ENCODE results near the gene ID2.

The ID2 gene
- long read RNA-seq, donor 1, transcript ID2-204 (2 exons, 474 nt), result minor isoform, 9 of 284 reads
- long read RNA-seq, donor 1, transcript ID2-202 (2 exons, 623 nt), result minor isoform, 5 of 284 reads
- long read RNA-seq, donor 1, transcript ID2-203 (3 exons, 1,362 nt), result major isoform, 270 of 284 reads
- long read RNA-seq, donor 1, partial matches to known transcripts, result 0 of 284 reads
- long read RNA-seq, donor 1, other reads (novel, unspliced or antisense), result 0 of 284 reads
- long read RNA-seq, donor 2, transcript ID2-203 (3 exons, 1,362 nt), result major isoform, 109 of 139 reads
- long read RNA-seq, donor 2, partial matches to known transcripts, result 25 of 139 reads
- long read RNA-seq, donor 2, other reads (novel, unspliced or antisense), result 0 of 139 reads
- long read RNA-seq, donor 3, transcript ID2-204 (2 exons, 474 nt), result minor isoform, 7 of 119 reads
- long read RNA-seq, donor 3, transcript ID2-203 (3 exons, 1,362 nt), result major isoform, 78 of 119 reads
- long read RNA-seq, donor 3, partial matches to known transcripts, result 30 of 119 reads
- long read RNA-seq, donor 3, other reads (novel, unspliced or antisense), result 0 of 119 reads
- long read RNA-seq, donor 4, transcript ID2-203 (3 exons, 1,362 nt), result major isoform, 163 of 173 reads
- long read RNA-seq, donor 4, transcript ID2-202 (2 exons, 623 nt), result minor isoform, 6 of 173 reads
- long read RNA-seq, donor 4, partial matches to known transcripts, result 0 of 173 reads
- long read RNA-seq, donor 4, other reads (novel, unspliced or antisense), result 0 of 173 reads
- long read RNA-seq, donor 5, transcript ID2-203 (3 exons, 1,362 nt), result major isoform, 144 of 190 reads
- long read RNA-seq, donor 5, partial matches to known transcripts, result 43 of 190 reads
- long read RNA-seq, donor 5, other reads (novel, unspliced or antisense), result 0 of 190 reads
- long read RNA-seq, donor 6, transcript ID2-203 (3 exons, 1,362 nt), result major isoform, 141 of 149 reads
- long read RNA-seq, donor 6, transcript ID2-204 (2 exons, 474 nt), result minor isoform, 6 of 149 reads
- long read RNA-seq, donor 6, partial matches to known transcripts, result 0 of 149 reads
- long read RNA-seq, donor 6, other reads (novel, unspliced or antisense), result 0 of 149 reads
- long read RNA-seq, donor 7, transcript ID2-204 (2 exons, 474 nt), result minor isoform, 10 of 292 reads
- long read RNA-seq, donor 7, transcript ID2-203 (3 exons, 1,362 nt), result major isoform, 280 of 292 reads
- long read RNA-seq, donor 7, partial matches to known transcripts, result 0 of 292 reads
- long read RNA-seq, donor 7, other reads (novel, unspliced or antisense), result 0 of 292 reads
- long read RNA-seq, donor 8, transcript ID2-203 (3 exons, 1,362 nt), result major isoform, 177 of 189 reads
- long read RNA-seq, donor 8, partial matches to known transcripts, result 0 of 189 reads
- long read RNA-seq, donor 8, other reads (novel, unspliced or antisense), result 6 of 189 reads

GRCh38 chr2:8681786-8682692 lies at the start of gene ID2:
Gene ID2 (plus strand): TSS chr2:8682056. CDS start chr2:8682166, 110 bp downstream.
- DNase-seq, result peak; percentile 96

GRCh38 chr2:8632755-8633154 lies 49.1 kb upstream of the ID2 start:
- DNase-seq, result no peak

- no peak for DNase-seq
These were observed 48.6 kb upstream of the ID2 start for GRCh38 chr2:8633186-8633734.

GRCh38 chr2:8633735-8634313 lies 48.0 kb upstream of the ID2 start:
- peak; percentile 67 for DNase-seq

GRCh38 chr2:8634466-8635172 lies 47.2 kb upstream of the ID2 start:
- no peak for DNase-seq

- no peak for DNase-seq
These were observed 45.8 kb upstream of the ID2 start for GRCh38 chr2:8636041-8636491.

GRCh38 chr2:8636721-8637636 lies 44.9 kb upstream of the ID2 start:
- DNase-seq, result peak; percentile 71

GRCh38 chr2:8638327-8638726 lies 43.5 kb upstream of the ID2 start:
- DNase-seq, result no peak

- no peak for DNase-seq
These were observed 42.7 kb upstream of the ID2 start for GRCh38 chr2:8639122-8639635.

GRCh38 chr2:8640498-8640897 lies 41.4 kb upstream of the ID2 start:
- no peak for DNase-seq

GRCh38 chr2:8641301-8641965 lies 40.4 kb upstream of the ID2 start:
- no peak for DNase-seq

- DNase-seq, result no peak
These were observed 39.3 kb upstream of the ID2 start for GRCh38 chr2:8642366-8643068.

- DNase-seq, result no peak
These were observed 38.4 kb upstream of the ID2 start for GRCh38 chr2:8643250-8643995.

GRCh38 chr2:8643996-8644356 lies 37.9 kb upstream of the ID2 start:
- DNase-seq, result no peak

- DNase-seq, result no peak
These were observed 37.2 kb upstream of the ID2 start for GRCh38 chr2:8644605-8645175.

Data from right kidney (tissue), 9 donors.